ENCODE data around the gene ENKD1.

DNA sequence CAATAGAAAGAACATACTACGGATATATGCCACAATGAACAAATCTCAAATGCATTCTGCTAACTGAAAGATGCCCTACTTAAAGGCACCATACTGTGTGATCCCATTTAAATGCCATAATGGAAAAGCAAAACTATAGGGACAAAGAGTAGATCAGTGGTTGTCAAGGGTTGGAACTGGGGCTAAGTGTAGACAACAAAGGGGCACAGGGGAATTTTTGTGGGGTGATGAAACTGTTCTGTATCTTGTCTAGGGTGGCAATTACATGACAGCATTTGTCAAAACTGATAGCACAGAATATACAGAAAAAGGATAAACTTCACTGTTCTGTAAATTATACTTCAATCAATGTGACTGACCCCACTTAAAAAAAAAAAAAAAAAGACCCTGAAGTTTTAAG is 34.9 kb upstream of the ENKD1 start:
- TF ChIP-seq EP300 (IDR thresholded peaks at IDR 0.05; ENCODE audit: borderline replicate concordance) (no peak), MAX (IDR thresholded peaks at IDR 0.05) (no peak), FOXM1 (IDR thresholded peaks at IDR 0.05; ENCODE audit: borderline replicate concordance, low read depth) (no peak), CREB1 (IDR thresholded peaks at IDR 0.05; ENCODE audit: low read depth) (no peak), NFIC (IDR thresholded peaks at IDR 0.05) (no peak), CEBPB (IDR thresholded peaks at IDR 0.05) (no peak), TEAD4 (IDR thresholded peaks at IDR 0.05) (no peak), TAF1 (IDR thresholded peaks at IDR 0.05; ENCODE audit: low read depth) (no peak), TCF12 (IDR thresholded peaks at IDR 0.05; ENCODE audit: low read depth) (no peak), RAD21 (IDR thresholded peaks at IDR 0.05; ENCODE audit: low read depth) (no peak), EGR1 (IDR thresholded peaks at IDR 0.05) (no peak)
- TF ChIP-seq, protein P1, sequence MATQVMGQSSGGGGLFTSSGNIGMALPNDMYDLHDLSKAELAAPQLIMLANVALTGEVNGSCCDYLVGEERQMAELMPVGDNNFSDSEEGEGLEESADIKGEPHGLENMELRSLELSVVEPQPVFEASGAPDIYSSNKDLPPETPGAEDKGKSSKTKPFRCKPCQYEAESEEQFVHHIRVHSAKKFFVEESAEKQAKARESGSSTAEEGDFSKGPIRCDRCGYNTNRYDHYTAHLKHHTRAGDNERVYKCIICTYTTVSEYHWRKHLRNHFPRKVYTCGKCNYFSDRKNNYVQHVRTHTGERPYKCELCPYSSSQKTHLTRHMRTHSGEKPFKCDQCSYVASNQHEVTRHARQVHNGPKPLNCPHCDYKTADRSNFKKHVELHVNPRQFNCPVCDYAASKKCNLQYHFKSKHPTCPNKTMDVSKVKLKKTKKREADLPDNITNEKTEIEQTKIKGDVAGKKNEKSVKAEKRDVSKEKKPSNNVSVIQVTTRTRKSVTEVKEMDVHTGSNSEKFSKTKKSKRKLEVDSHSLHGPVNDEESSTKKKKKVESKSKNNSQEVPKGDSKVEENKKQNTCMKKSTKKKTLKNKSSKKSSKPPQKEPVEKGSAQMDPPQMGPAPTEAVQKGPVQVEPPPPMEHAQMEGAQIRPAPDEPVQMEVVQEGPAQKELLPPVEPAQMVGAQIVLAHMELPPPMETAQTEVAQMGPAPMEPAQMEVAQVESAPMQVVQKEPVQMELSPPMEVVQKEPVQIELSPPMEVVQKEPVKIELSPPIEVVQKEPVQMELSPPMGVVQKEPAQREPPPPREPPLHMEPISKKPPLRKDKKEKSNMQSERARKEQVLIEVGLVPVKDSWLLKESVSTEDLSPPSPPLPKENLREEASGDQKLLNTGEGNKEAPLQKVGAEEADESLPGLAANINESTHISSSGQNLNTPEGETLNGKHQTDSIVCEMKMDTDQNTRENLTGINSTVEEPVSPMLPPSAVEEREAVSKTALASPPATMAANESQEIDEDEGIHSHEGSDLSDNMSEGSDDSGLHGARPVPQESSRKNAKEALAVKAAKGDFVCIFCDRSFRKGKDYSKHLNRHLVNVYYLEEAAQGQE (IDR thresholded peaks at IDR 0.05; ENCODE audit: low read depth) = no peak
- TF ChIP-seq, protein P2, sequence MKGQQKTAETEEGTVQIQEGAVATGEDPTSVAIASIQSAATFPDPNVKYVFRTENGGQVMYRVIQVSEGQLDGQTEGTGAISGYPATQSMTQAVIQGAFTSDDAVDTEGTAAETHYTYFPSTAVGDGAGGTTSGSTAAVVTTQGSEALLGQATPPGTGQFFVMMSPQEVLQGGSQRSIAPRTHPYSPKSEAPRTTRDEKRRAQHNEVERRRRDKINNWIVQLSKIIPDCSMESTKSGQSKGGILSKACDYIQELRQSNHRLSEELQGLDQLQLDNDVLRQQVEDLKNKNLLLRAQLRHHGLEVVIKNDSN (IDR thresholded peaks at IDR 0.05) = no peak
